GM12878 (cell line): ENCODE measurements around the gene ADGRG2. TPM values are rescaled to one million over a fixed set of nuclear protein-coding genes. Genes with fewer than 3 reads are reported as not detected.

ENCODE experiments used
- ATAC-seq: fragments of 200-7000 bp; cut with Tn5 transposase; 3 replicates; pipeline ENCODE4 v1.9.1; 2020; ENCODE audit warnings: mild to moderate bottlenecking, moderate library complexity
- BruUV-seq: library from RNA; stranded (reverse); fragments of 400-500 nt; replicated peaks from 2 replicates; lab custom pipeline; 2021; lab: Mats Ljungman, UMichigan
- CTCF ChIA-PET: fragments of 300-600 bp; sonication (Branson Sonifier 250); formaldehyde crosslinking; extraction: SDS; loops from one replicate; lab custom pipeline; 2021; ENCODE audit warnings: inconsistent platforms; lab: Yijun Ruan, JAX
- POLR2A ChIA-PET: fragments of 350-600 bp; formaldehyde crosslinking; extraction: SDS; loops from one replicate; lab custom pipeline; 2021; ENCODE audit warnings: inconsistent platforms; lab: Charles Lee
- RAD21 ChIA-PET: fragments of 300-600 bp; sonication (Branson Sonifier 250); formaldehyde crosslinking; loops from one replicate; lab custom pipeline; 2023; ENCODE audit warnings: antibody characterized with exemption; ENCODE audit not compliant: unreplicated experiment; lab: Charles Lee
- SMC1A ChIA-PET: fragments of 300-600 bp; sonication (Branson Sonifier 250); formaldehyde crosslinking; loops from one replicate; lab custom pipeline; 2023; ENCODE audit not compliant: unreplicated experiment, uncharacterized antibody; lab: Charles Lee
- DNase-seq: peaks from one replicate; pipeline ENCODE4 v3.0.0-alpha.2; 2011; ENCODE audit warnings: low read depth, low spot score
- FAIRE-seq: peaks from 3 replicates; lab custom pipeline; 2011; peaks lifted over from hg19 to GRCh38; lab: Jason Lieb, UNC
- H2AFZ ChIP-seq: 2 replicates; pipeline ENCODE4 v1.6.0; 2011; ENCODE audit warnings: low read depth, low read length, control low read depth; ENCODE audit not compliant: control insufficient read depth
- H3K27ac ChIP-seq: 2 replicates; pipeline ENCODE4 v1.5.1; 2011; ENCODE audit warnings: control low read depth; ENCODE audit not compliant: control insufficient read depth, insufficient read depth
- H3K27me3 ChIP-seq, 2 experiments: replicated peaks in 1 of 2; 2 replicates each; pipeline versions ENCODE4 v1.6.0 to v1.6.1; 2011; ENCODE audit warnings: low read length in 1 of 2; ENCODE audit not compliant: control insufficient read depth in 2 of 2, insufficient read depth in 2 of 2
- H3K36me3 ChIP-seq, 2 experiments: 2 replicates each; pipeline ENCODE4 v1.5.1; 2011; ENCODE audit warnings: low read length in 1 of 2; ENCODE audit not compliant: control insufficient read depth in 2 of 2, insufficient read depth in 2 of 2
- H3K4me1 ChIP-seq: 2 replicates; pipeline ENCODE4 v1.6.1; 2011; ENCODE audit warnings: mild to moderate bottlenecking, low read length, moderate library complexity, mixed read lengths; ENCODE audit not compliant: control insufficient read depth, insufficient read depth
- H3K4me2 ChIP-seq: 2 replicates; pipeline ENCODE4 v1.6.0; 2011; ENCODE audit warnings: control low read depth; ENCODE audit not compliant: control insufficient read depth, insufficient read depth
- H3K4me3 ChIP-seq: fragments of 200-600 bp; sonication (generic); 2 replicates; pipeline ENCODE4 v1.5.1; 2016
- H3K79me2 ChIP-seq: 2 replicates; pipeline ENCODE4 v1.6.0; 2011; ENCODE audit warnings: low read length; ENCODE audit not compliant: control insufficient read depth, insufficient read depth
- H3K9ac ChIP-seq: 2 replicates; pipeline ENCODE4 v1.8.0; 2011; ENCODE audit warnings: low read length, control low read depth, mixed read lengths; ENCODE audit not compliant: control insufficient read depth, insufficient read depth
- H3K9me3 ChIP-seq: replicated peaks from 3 replicates; pipeline ENCODE4 v1.5.1; 2011; ENCODE audit warnings: mild to moderate bottlenecking, low read length; ENCODE audit not compliant: control insufficient read depth, insufficient read depth
- H4K20me1 ChIP-seq: 2 replicates; pipeline ENCODE4 v1.6.0; 2011; ENCODE audit not compliant: control insufficient read depth, insufficient read depth
- ASH2L ChIP-seq: fragments of 300-600, 200-600 bp; sonication (generic); IDR thresholded peaks from 2 replicates; pipeline ENCODE4 v1.6.1; 2017; ENCODE audit warnings: low read depth, mild to moderate bottlenecking, borderline replicate concordance
- CBFB ChIP-seq: IDR thresholded peaks from 2 replicates; pipeline ENCODE4 v1.6.1; 2016; ENCODE audit warnings: antibody characterized with exemption, low read depth
- CHD4 ChIP-seq: fragments of 200-600 bp; sonication (generic); IDR thresholded peaks from 2 replicates; pipeline ENCODE4 v1.6.1; 2016; ENCODE audit warnings: mild to moderate bottlenecking
- IRF4 ChIP-seq: IDR thresholded peaks from 2 replicates; pipeline ENCODE4 v1.6.1; 2011; ENCODE audit warnings: low read depth, low read length
- MAX ChIP-seq: IDR thresholded peaks from 2 replicates; pipeline ENCODE4 v1.6.1; 2012; ENCODE audit warnings: low read depth, low read length, improper control_type of control experiment
- MYC ChIP-seq: IDR thresholded peaks from 2 replicates; pipeline ENCODE4 v1.6.1; 2011; ENCODE audit warnings: mild to moderate bottlenecking, low read length, moderate library complexity, inconsistent platforms; ENCODE audit not compliant: insufficient read depth, insufficient replicate concordance, insufficient read length, severe bottlenecking
- PKNOX1 ChIP-seq: fragments of 450-650 bp; IDR thresholded peaks from 2 replicates; pipeline ENCODE4 v1.6.1; 2016; ENCODE audit warnings: mild to moderate bottlenecking
- POLR2A ChIP-seq: IDR thresholded peaks from 2 replicates; pipeline ENCODE4 v1.6.1; 2011; ENCODE audit warnings: low read depth, mild to moderate bottlenecking, low read length
- POLR2AphosphoS2 ChIP-seq: IDR thresholded peaks from 2 replicates; pipeline ENCODE4 v1.6.1; 2011; ENCODE audit warnings: low read depth, mild to moderate bottlenecking, low read length, improper control_type of control experiment, moderate library complexity
- RAD51 ChIP-seq: fragments of 450-650 bp; IDR thresholded peaks from 2 replicates; pipeline ENCODE4 v1.6.1; 2016; ENCODE audit warnings: moderate library complexity, mild to moderate bottlenecking, inconsistent platforms
- RUNX3 ChIP-seq: IDR thresholded peaks from 2 replicates; pipeline ENCODE4 v1.6.1; 2012; ENCODE audit warnings: low read length, inconsistent platforms
- SREBF2 ChIP-seq: IDR thresholded peaks from 2 replicates; pipeline ENCODE4 v1.6.1; 2012; ENCODE audit warnings: mild to moderate bottlenecking, low read length
- SRF ChIP-seq, 2 experiments: IDR thresholded peaks; 2 replicates each; pipeline ENCODE4 v1.6.1; 2011; ENCODE audit warnings: low read depth in 2 of 2, low read length in 2 of 2, mild to moderate bottlenecking in 1 of 2, moderate library complexity in 1 of 2
- USF1 ChIP-seq: IDR thresholded peaks from 2 replicates; pipeline ENCODE4 v1.6.1; 2011; ENCODE audit warnings: borderline replicate concordance, low read depth, mild to moderate bottlenecking, moderate library complexity, mixed read lengths, low read length; ENCODE audit not compliant: insufficient read depth; ENCODE audit errors: extremely low read length
- ZBTB4 ChIP-seq: fragments of 450-650 bp; formaldehyde crosslinking; IDR thresholded peaks from 2 replicates; pipeline ENCODE4 v1.4.0; 2022; ENCODE audit warnings: mild to moderate bottlenecking, moderate library complexity
- ZNF622 ChIP-seq: fragments of 450-650 bp; IDR thresholded peaks from 2 replicates; pipeline ENCODE4 v1.6.1; 2017; ENCODE audit warnings: mild to moderate bottlenecking, inconsistent platforms
- ZZZ3 ChIP-seq: IDR thresholded peaks from 2 replicates; pipeline ENCODE4 v1.6.1; 2011; ENCODE audit warnings: low read depth; ENCODE audit not compliant: control insufficient read depth, insufficient read length
- WGBS: methylation state at CpG from one replicate; pipeline ENCODE4 v1.1.6; 2016; ENCODE audit warnings: low lambda C conversion rate; ENCODE audit not compliant: insufficient replicate concordance, insufficient coverage; ENCODE audit errors: missing lambda C conversion rate; 5-methylcytosine and 5-hydroxymethylcytosine counted together
- in situ Hi-C: fragments of 300-500 bp; cut with MboI; formaldehyde crosslinking; loops from 9 replicates; pipeline ENCODE4 v1.14.3; 2018; ENCODE audit warnings: mixed read lengths
- intact Hi-C: fragments of 100-400 bp; cut with micrococcal nuclease; formaldehyde crosslinking; loops from one replicate; pipeline ENCODE4 v1.14.2; 2022; ENCODE audit not compliant: unreplicated experiment
- polyA plus RNA-seq, 11 experiments: library from polyadenylated mRNA; depleted of rRNA in 4 of 11; unstranded in 6 of 11; stranded (reverse) in 5 of 11; fragments of >200 nt; fragmentation: Nextera tagmentation in 4 of 11; fragmentation: Illumina TruSeq in 1 of 11; extraction: Ambion mirVana in 4 of 11; extraction: Trizol in 1 of 11; gene quantifications; 1 replicate in 1 of 11; 2 replicates in 10 of 11; pipeline versions ENCODE4 v1.2.1 to v1.2.3, GENCODE V29; 2011 to 2016; ENCODE audit warnings: inconsistent platforms in 2 of 11, missing spikeins in 2 of 11, low read depth in 1 of 11
- total RNA-seq, 4 experiments: library from RNA; depleted of rRNA in 3 of 4; stranded (reverse); fragments of >200 nt in 3 of 4; fragmentation: Illumina TruSeq in 1 of 4; extraction: Trizol in 1 of 4; gene quantifications; 2 replicates each; pipeline versions ENCODE4 v1.2.1 to v1.2.3, GENCODE V29; 2013 to 2021

The ADGRG2 gene
- total and polyA plus RNA-seq, 10 of the 15 experiments (the other 5 are each of a cell fraction or from before 2014, with no cell fraction given) = 0.02 to 0.29 (median 0.05) TPM; not detected in 5

GRCh38 chrX:18964901-18965300 lies 157.4 kb downstream of the ADGRG2 start (continued):
- no peak for TF ChIP-seq SREBF2
- no peak for TF ChIP-seq RUNX3
- no peak for TF ChIP-seq CHD4
- no peak for TF ChIP-seq ASH2L

GRCh38 chrX:18964026-18964425 lies 158.2 kb downstream of the ADGRG2 start:
- H3K4me1 ChIP-seq = no peaks in the 10 kb centered on the region
- no peak overlapping the region for H3K9ac ChIP-seq
- no peak for DNase-seq
- no peak overlapping the region for H3K27ac ChIP-seq
- 73% methylated on average over 4 of the region's 4 CpGs for WGBS
- no peak overlapping the region for H3K4me3 ChIP-seq
- intact Hi-C loops = no loop called here
- ChIA-PET RAD21 (no interaction called here), CTCF (no interaction called here), SMC1A (interaction anchor here (0.6 kb wide), 1 partner anchor 8 kb away, joined by 3 read pairs; no protein-coding TSS in a partner anchor)
- no peaks in the 10 kb centered on the region for H3K79me2 ChIP-seq
- in situ Hi-C loops = no loop called here
- TF ChIP-seq PKNOX1 = no peak
- TF ChIP-seq ZZZ3 = no peak
- no peak for TF ChIP-seq POLR2AphosphoS2
- no peak for TF ChIP-seq MYC
- no peak for TF ChIP-seq MAX
- TF ChIP-seq POLR2A = no peak
- no peak for TF ChIP-seq SRF (IDR thresholded peaks at IDR 0.05; ENCODE audit: low read depth in 2 of 2, low read length in 2 of 2)
- TF ChIP-seq IRF4 = no peak
- TF ChIP-seq USF1 = no peak
- no peak for TF ChIP-seq ZBTB4 (CRISPR knock-in tag)
- TF ChIP-seq RAD51 = no peak
- no peak for TF ChIP-seq ZNF622
- no peak for TF ChIP-seq CBFB
- TF ChIP-seq, all 136 proteins: peak for 0
- Histone ChIP-seq H3K27me3 (no peaks in the 10 kb centered on the region), H3K36me3 (no peaks in the 10 kb centered on the region), H4K20me1 (no peaks in the 10 kb centered on the region), H2AFZ (no peak overlapping the region), H3K9me3 (no peaks in the 10 kb centered on the region), H3K4me2 (no peak overlapping the region)
- BruUV-seq = no TSS peak
- no peak for ATAC-seq
- POLR2A ChIA-PET = no interaction called here
- no peak for FAIRE-seq
